Esophagus squamous epithelium (tissue), 5 donors: ENCODE data around the gene MED27. TPM values are rescaled to one million over a fixed set of nuclear protein-coding genes. Genes with fewer than 3 reads are reported as not detected.

Experiments used
- DNase-seq: peaks from one replicate; lab custom pipeline; 2025; lab: John Stamatoyannopoulos, UW
- H3K27ac ChIP-seq, 4 donors: fragments of 200-600 bp; sonication (generic); one replicate each; pipeline ENCODE4 v1.5.1; 2016 to 2019; ENCODE audit warnings: mild to moderate bottlenecking in 1 of 4
- H3K27me3 ChIP-seq, 4 donors: fragments of 200-600 bp; sonication (generic); 1 replicate in 3 of 4; 2 replicates in 1 of 4; pipeline versions ENCODE4 v1.5.1 to v1.6.0; 2017 to 2021; ENCODE audit warnings: antibody characterized with exemption in 1 of 4
- H3K36me3 ChIP-seq, 3 donors: fragments of 200-600 bp; sonication (generic); one replicate each; pipeline ENCODE4 v1.5.1; 2016 to 2019
- H3K4me1 ChIP-seq, 3 donors: fragments of 200-600 bp; sonication (generic); one replicate each; pipeline ENCODE4 v1.5.1; 2017 to 2019
- H3K4me3 ChIP-seq, 4 donors: fragments of 200-600 bp; sonication (generic); 1 replicate in 3 of 4; 2 replicates in 1 of 4; pipeline ENCODE4 v1.5.1; 2016 to 2019; ENCODE audit warnings: mild to moderate bottlenecking in 2 of 4, moderate library complexity in 1 of 4
- H3K9me3 ChIP-seq, 3 donors: fragments of 200-600 bp; sonication (generic); one replicate each; pipeline ENCODE4 v1.5.1; 2016 to 2019
- CTCF ChIP-seq, 6 experiments: fragments of 450-650 bp in 4 of 6; fragments of 200-600 bp in 2 of 6; sonication (generic) in 2 of 6; IDR thresholded peaks; one replicate each; pipeline ENCODE4 v1.5.1; 2016 to 2019; ENCODE audit warnings: antibody characterized with exemption in 6 of 6, mild to moderate bottlenecking in 4 of 6, moderate library complexity in 4 of 6
- POLR2A ChIP-seq, 4 donors: fragments of 450-650 bp; IDR thresholded peaks; one replicate each; pipeline ENCODE4 v1.6.1; 2017; ENCODE audit warnings: antibody characterized with exemption in 4 of 4, mild to moderate bottlenecking in 4 of 4, moderate library complexity in 3 of 4
- WGBS, 2 donors: methylation state at CpG; one replicate each; pipeline ENCODE4 v1.1.5; 2018; 5-methylcytosine and 5-hydroxymethylcytosine counted together
- intact Hi-C: fragments of 100-400 bp; cut with DNase I; formaldehyde crosslinking; loops from one replicate; pipeline ENCODE4 v1.15.0; 2022
- total RNA-seq, 4 donors: library from RNA; depleted of rRNA; stranded (reverse); fragments of >200 nt; gene quantifications; one replicate each; pipeline ENCODE4 v1.1.0, GENCODE V29; 2016
- donor health status: DM: yes; HTN: yes; CAD: no.

MED27 gene
- total RNA-seq, 4 donors from 2014 or later: 10.6 to 20.0 (median 17.6) TPM

- intact Hi-C loops: no loop called here
These were observed 47.3 kb downstream of the MED27 start for GRCh38 chr9:132032238-132032950.

GRCh38 chr9:132031467-132032237 lies 48.0 kb downstream of the MED27 start:
- Histone ChIP-seq H3K9me3 (no peaks in the 10 kb centered on the region), H3K27me3 (no peaks in the 10 kb centered on the region), H3K36me3 (no peaks in the 10 kb centered on the region), H3K4me1 (peaks cover 8 to 31% (median 12%) of the 10 kb centered on the region in 3 donors), H3K4me3 (no peak overlapping the region), H3K27ac (no peak overlapping the region)
- intact Hi-C loops: no loop called here
- WGBS, 2 donors: 80 to 92% methylated on average over 10 of the region's 10 CpGs
- no peak for DNase-seq
- no peak for TF ChIP-seq CTCF (IDR thresholded peaks at IDR 0.05)
- no peak for TF ChIP-seq POLR2A (IDR thresholded peaks at IDR 0.05)

More at GRCh38 chr9:132032238-132032950, 47.3 kb downstream of the MED27 start:
- H3K27me3 ChIP-seq: no peaks in the 10 kb centered on the region
- H3K36me3 ChIP-seq: no peaks in the 10 kb centered on the region
- WGBS, 2 donors: 89 to 95% methylated on average over 5 of the region's 5 CpGs
- no peak overlapping the region for H3K4me3 ChIP-seq
- no peak overlapping the region for H3K27ac ChIP-seq
- H3K9me3 ChIP-seq: no peaks in the 10 kb centered on the region
- DNase-seq: no peak
- no peak for TF ChIP-seq POLR2A (IDR thresholded peaks at IDR 0.05)
- H3K4me1 ChIP-seq: peaks cover 5 to 23% (median 6%) of the 10 kb centered on the region in 3 donors

- Histone ChIP-seq H3K4me3 (no peak overlapping the region), H3K27ac (no peak overlapping the region), H3K36me3 (no peaks in the 10 kb centered on the region), H3K9me3 (no peaks in the 10 kb centered on the region), H3K4me1 (peaks cover 13 to 40% (median 17%) of the 10 kb centered on the region in 3 donors), H3K27me3 (no peaks in the 10 kb centered on the region)
- intact Hi-C loops: no loop called here
- TF ChIP-seq POLR2A (IDR thresholded peaks at IDR 0.05): no peak
- no peak for TF ChIP-seq CTCF (IDR thresholded peaks at IDR 0.05)
- DNase-seq: no peak
- whole genome bisulfite sequencing, 2 donors: 70 to 76% methylated on average over 3 of the region's 3 CpGs
These were observed 48.9 kb downstream of the MED27 start for GRCh38 chr9:132030626-132031325.

- intact Hi-C loops: no loop called here
- Histone ChIP-seq H3K27ac (peak overlapping the region in 3 of 4 donors; percentile 35 to 59 (median 50)), H3K36me3 (no peaks in the 10 kb centered on the region), H3K4me1 (peaks cover 17 to 66% (median 23%) of the 10 kb centered on the region in 3 donors), H3K27me3 (no peaks in the 10 kb centered on the region), H3K9me3 (no peaks in the 10 kb centered on the region), H3K4me3 (no peak overlapping the region)
- 34 to 54% methylated on average over 7 of the region's 7 CpGs for WGBS, 2 donors
- TF ChIP-seq CTCF (IDR thresholded peaks at IDR 0.05) (no peak), POLR2A (IDR thresholded peaks at IDR 0.05) (no peak)
- DNase-seq: no peak
These were observed 51.7 kb downstream of the MED27 start for GRCh38 chr9:132027752-132028663.
